Measurements from ENCODE around the gene TGFBR3.

- no peak for TF ChIP-seq CTCF (IDR thresholded peaks at IDR 0.05)
- no peak for TF ChIP-seq POLR2A (IDR thresholded peaks at IDR 0.05)
- TF ChIP-seq EP300 (IDR thresholded peaks at IDR 0.05): no peak
Observed at GRCh38 chr1:91928026-91928425, 42.1 kb upstream of the TGFBR3 start.
